ENCODE results near the gene PABPC4L. TPM values are rescaled to one million over a fixed set of nuclear protein-coding genes. Genes with fewer than 3 reads are reported as not detected.
"Not testable (repeated sequence)": the region's sequence is repeated elsewhere in the genome, so short reads cannot be mapped to it uniquely, and the experiment has no call there.

PABPC4L gene
- total RNA-seq, 1 experiment from 2014 or later = 2.2 TPM

GRCh38 chr4:134215620-134216344, 14.2 kb upstream of the PABPC4L start:
- WGBS (ENCODE audit: extremely low coverage, insufficient read length, low lambda C conversion rate) = no CpG with 5 or more reads among the region's 2 CpGs
- Mint-ChIP-seq H3K9me3 (no peaks in the 10 kb centered on the region; a peak in 1 of 5 replicates), H3K36me3 (ENCODE audit: insufficient read depth in 1 of 3, low read depth in 3 of 3) (no peaks in the 10 kb centered on the region), H3K27ac (no peak overlapping the region), H3K27me3 (ENCODE audit: low read depth) (no peaks in the 10 kb centered on the region), H3K4me1 (no peaks in the 10 kb centered on the region), H3K4me3 (no peak overlapping the region)
- Histone ChIP-seq H3K27me3 (ENCODE audit: insufficient read depth, low read length) (no peaks in the 10 kb centered on the region), H2BK20ac (ENCODE audit: low read depth, low read length, poor library complexity, severe bottlenecking) (no peak overlapping the region), H4K91ac (ENCODE audit: insufficient read length, low read depth, low read length) (no peak overlapping the region), H3K56ac (ENCODE audit: insufficient read length, low read depth, low read length) (no peak overlapping the region), H3K23ac (ENCODE audit: insufficient read length, low read depth, low read length) (no peak overlapping the region), H3K4ac (ENCODE audit: low read depth, low read length) (no peak overlapping the region), H2AK5ac (ENCODE audit: insufficient read length, low read length) (no peak overlapping the region), H3K79me2 (ENCODE audit: insufficient read depth, low read length) (no peaks in the 10 kb centered on the region), H2BK15ac (ENCODE audit: low read depth, low read length) (no peak overlapping the region), H2BK120ac (ENCODE audit: low read depth, low read length, poor library complexity, severe bottlenecking) (no peak overlapping the region), H3K4me1 (ENCODE audit: insufficient read depth, low read length) (no peaks in the 10 kb centered on the region), H4K20me1 (ENCODE audit: control insufficient read depth, insufficient read depth, insufficient read length) (no peaks in the 10 kb centered on the region), H3K4me2 (ENCODE audit: insufficient read depth, insufficient read length, low read length) (no peak overlapping the region), H3T11ph (ENCODE audit: low read length) (no peak overlapping the region), H3K9ac (ENCODE audit: extremely low read depth, insufficient read length, low read length) (no peak overlapping the region), H3K14ac (ENCODE audit: insufficient read depth, low read length) (no peak overlapping the region), H2BK5ac (ENCODE audit: insufficient read length, low read length) (no peak overlapping the region), H4K8ac (replicated peaks; ENCODE audit: insufficient read length, low read depth, low read length) (no peak overlapping the region), H3K23me2 (ENCODE audit: insufficient read length, low read depth, low read length, poor library complexity, severe bottlenecking) (no peaks in the 10 kb centered on the region), H2BK12ac (ENCODE audit: insufficient read length, low read depth, low read length) (no peak overlapping the region), H3K18ac (ENCODE audit: insufficient read length, low read depth, low read length) (no peak overlapping the region), H3K27ac (ENCODE audit: insufficient read length, low read depth, low read length) (no peak overlapping the region), H3K79me1 (ENCODE audit: insufficient read depth, low read depth, low read length, poor library complexity, severe bottlenecking) (no peaks in the 10 kb centered on the region), H2AFZ (ENCODE audit: low read length) (no peak overlapping the region), H4K5ac (ENCODE audit: insufficient read length, low read depth, low read length) (no peak overlapping the region), H3K9me3 (ENCODE audit: control insufficient read depth, low read depth, low read length) (no peaks in the 10 kb centered on the region)
- no peak for TF ChIP-seq CTCF (conservative IDR thresholded peaks at IDR 0.05)
- DNase-seq = no peak

DNA sequence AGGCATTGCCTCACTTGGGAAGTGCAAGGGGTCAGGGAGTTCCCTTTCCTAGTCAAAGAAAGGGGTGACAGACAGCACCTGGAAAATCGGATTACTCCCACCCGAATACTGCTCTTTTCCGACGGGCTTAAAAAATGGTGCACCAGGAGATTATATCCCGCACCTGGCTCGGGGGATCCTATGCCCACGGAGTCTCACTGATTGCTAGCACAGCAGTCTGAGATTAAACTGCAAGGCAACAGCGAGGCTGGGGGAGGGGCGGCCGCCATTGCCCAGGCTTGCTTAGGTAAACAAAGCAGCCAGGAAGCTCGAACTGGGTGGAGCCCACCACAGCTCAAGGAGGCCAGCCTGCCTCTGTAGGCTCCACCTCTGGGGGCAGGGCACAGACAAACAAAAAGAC, 6.4 kb upstream of the PABPC4L start:
- not testable (repeated sequence) for H3K18ac ChIP-seq (ENCODE audit: insufficient read length, low read depth, low read length); H3K4me1 Mint-ChIP-seq; H2BK12ac ChIP-seq (ENCODE audit: insufficient read length, low read depth, low read length); H3K14ac ChIP-seq (ENCODE audit: insufficient read depth, low read length); H3K56ac ChIP-seq (ENCODE audit: insufficient read length, low read depth, low read length); H3K79me2 ChIP-seq (ENCODE audit: insufficient read depth, low read length); H2BK15ac ChIP-seq (ENCODE audit: low read depth, low read length); H2BK20ac ChIP-seq (ENCODE audit: low read depth, low read length, poor library complexity, severe bottlenecking); H3K27ac ChIP-seq (ENCODE audit: insufficient read length, low read depth, low read length); H3K23me2 ChIP-seq (ENCODE audit: insufficient read length, low read depth, low read length, poor library complexity, severe bottlenecking); DNase-seq; H2BK5ac ChIP-seq (ENCODE audit: insufficient read length, low read length); H3K4ac ChIP-seq (ENCODE audit: low read depth, low read length); H4K5ac ChIP-seq (ENCODE audit: insufficient read length, low read depth, low read length); H3K4me1 ChIP-seq (ENCODE audit: insufficient read depth, low read length); H4K91ac ChIP-seq (ENCODE audit: insufficient read length, low read depth, low read length); H3K4me2 ChIP-seq (ENCODE audit: insufficient read depth, insufficient read length, low read length); H3K23ac ChIP-seq (ENCODE audit: insufficient read length, low read depth, low read length); H4K20me1 ChIP-seq (ENCODE audit: control insufficient read depth, insufficient read depth, insufficient read length); H3K27me3 Mint-ChIP-seq (ENCODE audit: low read depth); H3K79me1 ChIP-seq (ENCODE audit: insufficient read depth, low read depth, low read length, poor library complexity, severe bottlenecking); H3K4me3 Mint-ChIP-seq; H3T11ph ChIP-seq (ENCODE audit: low read length); H2AK5ac ChIP-seq (ENCODE audit: insufficient read length, low read length); H3K27me3 ChIP-seq (ENCODE audit: insufficient read depth, low read length); H2BK120ac ChIP-seq (ENCODE audit: low read depth, low read length, poor library complexity, severe bottlenecking); H3K27ac Mint-ChIP-seq; H2AFZ ChIP-seq (ENCODE audit: low read length); H4K8ac ChIP-seq (replicated peaks; ENCODE audit: insufficient read length, low read depth, low read length); H3K9ac ChIP-seq (ENCODE audit: extremely low read depth, insufficient read length, low read length)
- Mint-ChIP-seq H3K36me3 (ENCODE audit: insufficient read depth in 1 of 3, low read depth in 3 of 3) (peaks cover 19 to 39% (median 22%) of the 10 kb centered on the region in 3 experiments), H3K9me3 (peaks cover 28 to 35% of the 10 kb centered on the region in 2 experiments)
- peaks cover 15% of the 10 kb centered on the region for H3K9me3 ChIP-seq (ENCODE audit: control insufficient read depth, low read depth, low read length)
- no CpG with 5 or more reads among the region's 11 CpGs for whole genome bisulfite sequencing (ENCODE audit: extremely low coverage, insufficient read length, low lambda C conversion rate)
